Kidney tubule cell (primary cell): Measurements from ENCODE around the gene PLEKHG4B.

Experiments
- DNase-seq: peaks from one replicate; pipeline ENCODE4 v3.0.0-alpha.2; 2018; ENCODE audit warnings: low spot score

Gene PLEKHG4B

DNA sequence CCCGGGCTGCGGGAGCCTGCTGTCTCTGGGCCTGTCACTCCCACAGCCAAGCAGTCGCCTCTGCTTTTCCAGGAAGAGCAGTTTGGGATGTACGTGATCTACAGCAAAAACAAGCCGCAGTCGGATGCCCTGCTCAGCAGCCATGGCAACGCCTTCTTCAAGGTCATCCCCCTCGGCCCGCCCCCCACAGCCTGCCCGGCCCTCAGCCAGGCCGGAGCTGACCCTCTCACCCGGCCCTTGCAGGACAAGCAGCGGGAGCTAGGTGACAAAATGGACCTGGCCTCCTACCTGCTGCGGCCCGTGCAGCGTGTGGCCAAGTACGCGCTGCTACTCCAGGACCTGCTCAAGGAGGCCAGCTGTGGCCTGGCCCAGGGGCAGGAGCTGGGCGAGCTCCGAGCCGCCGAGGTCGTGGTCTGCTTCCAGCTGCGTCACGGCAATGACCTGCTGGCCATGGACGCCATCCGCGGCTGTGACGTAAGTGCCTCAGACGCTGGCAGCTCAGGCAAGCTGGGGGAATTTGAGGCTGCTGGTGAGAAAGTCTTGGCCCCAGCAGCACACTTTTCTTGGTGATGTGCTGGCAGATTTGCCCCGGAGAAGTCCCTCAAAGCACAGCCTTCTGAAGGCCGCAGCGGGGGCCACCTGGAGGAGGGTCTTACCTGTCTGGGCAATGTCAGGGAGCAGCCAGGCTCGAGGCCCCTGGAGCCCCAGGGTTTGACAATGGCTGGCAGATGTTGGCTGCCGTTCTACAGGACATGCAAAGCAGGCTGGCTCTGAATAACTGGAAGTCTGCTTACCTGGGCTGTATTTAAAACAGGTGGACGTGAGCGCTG, 79.2 kb downstream of the PLEKHG4B start:
- no peak for DNase-seq

DNA sequence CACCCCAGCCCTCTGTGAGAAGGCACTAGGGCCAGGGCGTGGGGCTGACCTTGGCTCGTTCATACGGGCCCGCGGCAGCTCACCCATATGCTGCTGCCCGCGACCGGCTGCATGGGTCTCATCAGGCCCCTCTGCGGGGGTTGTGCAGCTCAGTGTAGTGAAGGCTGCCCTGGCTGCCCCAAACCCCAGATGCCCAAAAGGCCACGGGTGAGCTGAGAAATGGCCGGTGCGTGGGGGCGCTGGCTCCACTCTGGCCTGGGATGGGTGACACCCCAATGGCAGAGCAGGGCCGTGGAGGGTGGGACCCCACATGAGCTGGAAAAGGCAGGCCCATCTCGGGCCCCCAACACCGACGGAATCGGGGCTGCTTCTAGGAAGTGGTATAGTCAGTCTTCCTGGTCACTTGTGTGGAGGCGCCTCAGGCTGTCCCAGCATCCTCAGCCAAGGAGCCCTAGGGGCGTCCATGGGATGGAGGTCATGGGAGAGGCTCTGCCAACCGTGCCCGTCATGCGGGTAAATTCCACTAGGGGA, 79.9 kb downstream of the PLEKHG4B start:
- no peak for DNase-seq

DNA sequence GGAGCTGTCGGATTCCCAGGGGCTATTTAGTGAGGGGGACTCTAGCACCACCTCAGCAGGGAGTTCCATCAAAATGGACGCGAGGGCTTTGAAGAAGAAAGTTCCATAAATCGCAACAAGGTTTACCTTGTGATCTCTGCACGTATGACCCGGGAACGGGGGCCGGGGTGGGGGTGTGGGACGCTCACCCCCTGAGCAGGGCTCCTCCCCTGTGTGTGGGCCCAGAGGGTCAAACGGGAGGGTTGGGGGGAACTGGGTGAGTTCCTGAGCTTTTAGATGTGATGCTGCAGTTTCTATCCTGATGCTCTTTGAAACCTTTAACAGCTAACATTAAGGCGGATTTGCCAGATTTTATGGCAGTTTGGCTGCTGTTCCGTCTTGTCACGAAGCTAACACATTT, 80.5 kb downstream of the PLEKHG4B start:
- no peak for DNase-seq

DNA sequence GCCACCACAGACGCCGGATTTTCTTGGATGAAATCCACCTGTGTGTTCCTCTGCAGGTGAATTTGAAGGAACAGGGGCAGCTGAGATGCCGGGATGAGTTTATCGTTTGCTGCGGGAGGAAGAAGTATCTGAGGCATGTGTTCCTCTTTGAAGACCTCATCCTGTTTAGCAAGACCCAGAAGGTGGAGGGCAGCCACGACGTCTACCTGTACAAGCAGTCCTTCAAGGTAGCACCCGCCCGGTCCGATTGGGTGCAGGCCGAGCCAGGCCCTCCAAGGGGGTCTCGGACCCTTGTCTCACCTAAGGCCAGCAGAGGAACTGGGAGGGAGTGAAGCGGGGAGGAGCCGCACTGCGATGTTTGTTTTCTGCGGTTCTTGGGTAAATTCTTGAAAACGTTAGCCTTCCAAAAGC, 80.9 kb downstream of the PLEKHG4B start:
- DNase-seq, result no peak

DNA sequence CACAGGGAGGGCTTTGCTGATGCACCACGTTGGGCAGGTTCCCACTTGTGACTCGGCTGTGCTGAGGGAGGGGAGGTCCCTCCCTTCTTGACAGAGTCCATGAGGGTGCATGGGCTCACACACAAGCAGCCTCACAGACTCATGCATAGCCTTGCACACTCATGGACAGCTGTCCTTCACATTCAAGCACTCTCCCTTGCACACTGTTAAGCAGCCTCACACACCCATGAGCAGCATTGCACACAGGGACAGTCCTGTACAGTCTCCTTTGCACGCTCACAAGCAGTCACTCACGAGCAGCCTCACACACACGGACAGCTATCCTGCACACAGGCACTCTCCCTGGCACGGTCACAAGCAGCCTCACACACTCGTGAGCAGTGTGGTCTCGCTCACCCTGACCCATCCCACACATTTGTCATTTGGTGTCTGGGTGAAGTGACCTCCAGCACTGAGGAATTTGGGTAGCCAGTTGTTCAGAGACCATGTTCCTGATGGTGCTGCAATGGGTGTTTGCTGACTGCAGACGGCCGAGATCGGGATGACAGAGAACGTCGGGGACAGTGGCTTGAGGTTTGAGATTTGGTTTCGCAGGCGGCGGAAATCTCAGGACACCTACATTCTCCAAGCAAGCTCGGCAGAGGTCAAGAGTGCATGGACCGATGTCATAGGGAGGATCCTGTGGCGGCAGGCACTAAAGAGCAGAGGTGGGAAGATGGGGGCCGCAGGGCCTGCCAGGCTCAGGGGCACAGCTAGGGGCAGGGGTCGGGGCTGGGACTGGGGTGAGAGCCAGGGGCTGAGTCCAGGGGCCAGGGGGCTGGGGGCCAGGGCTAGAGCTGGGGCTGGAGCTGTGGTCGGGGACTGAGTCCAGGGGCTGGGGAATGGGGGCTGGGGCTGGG, 81.7 kb downstream of the PLEKHG4B start:
- DNase-seq, result no peak

DNA sequence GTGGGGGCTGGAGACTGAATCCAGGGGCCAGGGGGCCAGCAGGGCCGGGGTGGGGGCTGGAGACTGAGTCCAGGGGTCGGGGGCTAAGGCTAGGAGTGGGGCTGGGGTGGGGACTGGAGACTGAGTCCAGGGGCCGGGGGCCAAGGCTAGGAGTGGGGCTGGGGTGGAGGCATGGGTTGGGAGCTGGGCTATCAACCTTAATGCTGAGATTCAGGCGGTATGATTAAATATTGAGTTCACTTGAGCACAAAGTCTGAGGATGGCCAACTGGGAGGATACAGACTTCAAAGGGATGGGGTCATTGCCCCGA, 82.3 kb downstream of the PLEKHG4B start:
- no peak for DNase-seq

DNA sequence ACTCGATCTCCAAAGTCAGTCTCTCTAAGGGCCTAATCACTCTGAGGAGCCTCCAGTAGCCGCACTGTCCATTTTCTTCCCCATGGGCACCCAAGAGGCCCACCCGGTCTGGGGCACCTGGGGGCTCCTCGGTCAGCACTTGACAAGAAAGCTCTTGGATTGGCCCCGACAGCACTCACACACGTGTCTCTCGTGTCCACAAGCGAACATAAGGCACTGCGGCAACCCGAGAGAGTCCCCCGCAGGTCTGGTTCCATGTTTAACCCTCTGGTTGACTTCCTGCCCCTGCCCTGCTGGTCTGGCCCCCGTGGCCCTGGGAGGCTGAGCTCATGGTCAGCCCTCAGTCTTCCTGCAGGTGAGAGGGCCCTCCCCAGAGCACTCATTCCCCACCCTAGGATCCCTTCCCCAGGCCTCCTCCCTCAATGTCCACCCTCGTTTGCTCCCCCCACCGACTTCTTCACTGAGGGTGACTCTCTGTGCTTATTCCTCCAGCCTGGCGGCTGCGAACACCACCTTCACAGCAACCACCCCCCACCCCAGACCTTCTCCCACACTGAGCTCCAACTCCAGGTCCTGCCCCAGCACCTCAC, 83.0 kb downstream of the PLEKHG4B start:
- no peak for DNase-seq

DNA sequence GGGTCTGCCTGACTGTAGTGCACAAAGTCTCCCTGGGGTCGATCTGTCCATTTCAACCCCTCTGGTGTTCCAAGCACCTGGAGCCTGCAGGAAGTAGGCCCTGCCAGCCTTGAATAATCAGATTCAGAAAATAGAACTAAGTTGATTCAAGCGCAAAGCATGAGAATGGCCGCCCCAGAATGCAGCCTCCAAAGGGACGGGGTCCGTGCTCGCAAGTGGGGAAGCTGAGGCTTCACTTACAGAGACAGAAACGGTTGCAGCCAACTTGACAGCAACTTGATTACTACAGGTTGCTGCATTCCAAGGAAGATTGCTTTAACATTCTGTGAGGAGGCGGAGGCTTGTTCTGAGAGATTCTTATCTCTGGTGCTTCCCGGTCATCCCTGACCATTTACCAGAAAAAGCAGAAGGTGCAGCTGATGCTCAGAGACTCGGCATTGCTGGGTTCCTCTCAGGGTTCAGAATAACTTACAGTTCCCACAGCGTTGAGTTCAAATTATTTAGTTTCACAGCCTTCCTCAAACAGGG, 84.4 kb downstream of the PLEKHG4B start:
- DNase-seq, result no peak

DNA sequence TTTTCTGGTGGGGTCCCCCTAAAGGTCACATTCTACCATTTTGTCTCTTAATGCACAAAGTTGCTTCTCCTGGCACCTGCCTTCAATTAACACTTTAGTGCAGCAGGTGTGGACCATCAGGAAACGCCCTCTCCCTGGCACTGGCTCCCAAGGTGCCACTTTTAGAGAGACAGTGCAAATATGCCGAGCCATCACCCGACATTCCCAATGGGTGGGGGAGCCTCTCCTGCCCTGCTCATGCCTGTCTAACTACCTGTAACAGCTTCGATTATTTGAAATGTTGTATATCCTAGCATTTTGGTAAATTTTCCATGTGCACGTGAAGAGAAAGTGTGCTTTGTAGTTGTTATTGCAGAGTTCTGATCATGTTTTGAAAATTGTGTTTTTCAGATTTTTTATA, 86.1 kb downstream of the PLEKHG4B start:
- DNase-seq, result no peak

DNA sequence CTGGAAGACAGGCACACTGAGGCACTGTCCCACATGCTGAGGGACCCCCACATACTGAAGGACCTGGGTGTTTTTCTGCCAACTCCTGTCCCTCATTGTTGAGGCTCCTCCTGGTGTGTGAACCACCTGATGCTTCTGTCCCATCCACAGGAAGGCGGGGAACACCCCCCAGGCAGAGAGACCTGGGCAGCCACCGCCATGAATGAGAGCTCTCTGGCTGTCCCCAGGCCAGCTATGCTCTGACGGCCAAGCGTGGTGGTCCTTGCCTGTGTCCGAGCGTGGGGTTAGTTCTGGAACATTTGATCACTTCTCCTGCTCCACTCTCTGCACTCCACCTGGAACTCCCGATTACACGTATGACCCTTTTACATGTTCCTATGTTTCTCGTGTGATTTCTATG, 87.4 kb downstream of the PLEKHG4B start:
- DNase-seq, result no peak

DNA sequence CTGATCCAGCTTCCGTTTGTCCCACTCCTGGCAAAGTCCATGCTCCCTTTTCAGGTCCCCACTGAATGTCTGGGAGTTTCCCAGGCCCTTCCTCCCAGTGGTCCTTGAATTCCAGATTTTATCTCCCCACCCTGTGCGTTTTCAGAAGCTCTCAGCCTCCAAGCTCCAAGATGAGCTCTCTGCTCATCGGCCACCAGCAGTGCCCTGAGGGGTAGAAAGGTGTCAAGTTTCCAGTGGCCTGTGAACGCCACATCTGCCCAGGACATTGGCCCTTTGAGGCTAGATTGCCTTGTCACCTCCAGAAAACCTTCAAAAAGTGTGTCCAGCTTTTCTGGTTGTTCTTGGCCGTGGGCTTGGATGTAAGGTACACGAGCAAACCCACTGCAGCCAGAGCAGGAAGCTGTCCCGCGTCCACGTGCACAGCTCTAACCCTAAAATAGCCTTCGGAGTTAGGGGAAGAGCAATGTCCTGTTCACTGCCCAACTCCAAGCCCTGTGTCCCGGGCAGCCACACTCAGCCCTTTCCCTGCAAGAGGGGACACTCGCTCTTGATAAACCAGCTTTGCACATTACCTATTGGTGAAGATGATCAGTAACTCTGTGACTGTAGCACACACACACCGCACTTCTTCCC, 88.4 kb downstream of the PLEKHG4B start:
- no peak for DNase-seq

DNA sequence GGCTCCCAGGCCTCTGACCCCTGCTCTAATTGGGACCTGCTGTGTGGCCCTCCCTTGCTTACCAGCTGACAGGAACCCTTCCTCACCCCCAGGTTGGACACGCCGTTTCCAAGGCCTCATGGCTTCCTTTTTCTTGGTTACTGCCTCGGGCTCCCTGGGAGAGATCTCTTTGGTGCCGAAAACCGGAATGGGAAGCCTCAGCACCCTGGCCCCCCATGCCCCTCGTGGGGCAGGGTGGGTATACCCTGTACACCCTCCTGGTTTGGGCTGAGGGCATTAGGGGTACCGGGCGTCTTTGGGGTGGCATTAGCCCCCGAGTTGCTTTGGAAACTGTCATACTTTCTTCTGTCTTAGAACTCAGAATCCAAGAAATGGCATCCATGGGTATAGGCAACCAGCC, 89.2 kb downstream of the PLEKHG4B start:
- DNase-seq, result no peak

DNA sequence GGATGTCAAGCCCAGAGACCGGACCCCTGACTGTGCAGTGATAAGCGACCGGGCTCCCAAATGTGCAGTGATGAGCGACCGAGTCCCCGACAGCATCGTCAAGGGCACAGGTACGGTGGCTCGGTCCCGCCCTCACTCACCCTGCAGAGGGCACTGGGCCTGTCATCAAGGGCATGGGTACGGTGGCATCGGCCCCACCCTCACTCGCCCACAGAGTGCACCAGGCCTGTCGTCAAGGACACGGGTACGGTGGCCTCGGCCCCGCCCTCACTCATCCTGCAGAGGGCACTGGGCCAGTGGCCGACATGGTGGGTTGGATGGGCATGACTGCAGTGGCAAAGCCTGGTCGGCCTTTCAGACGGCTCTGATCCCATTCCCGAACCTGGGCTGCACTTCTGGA, 89.6 kb downstream of the PLEKHG4B start:
- no peak for DNase-seq

DNA sequence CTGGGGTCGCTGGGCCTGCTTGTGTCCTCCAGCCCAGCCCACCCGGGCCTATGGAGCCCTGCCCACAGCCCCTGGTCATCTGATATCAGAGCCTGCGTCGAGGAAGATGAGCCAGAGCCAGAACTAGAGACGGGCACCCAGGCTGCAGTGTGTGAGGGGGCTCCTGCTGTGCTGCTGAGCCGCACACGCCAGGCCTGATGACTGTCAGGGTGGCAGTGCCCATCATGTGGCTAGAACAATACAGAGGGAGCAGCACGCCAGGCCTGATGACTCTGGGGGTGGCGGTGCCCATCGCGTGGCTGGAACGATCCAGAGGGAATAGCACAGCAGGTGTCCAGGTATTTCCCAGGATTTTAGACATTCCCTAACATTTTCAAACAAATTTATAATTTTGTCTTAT, 90.2 kb downstream of the PLEKHG4B start:
- DNase-seq, result no peak

DNA sequence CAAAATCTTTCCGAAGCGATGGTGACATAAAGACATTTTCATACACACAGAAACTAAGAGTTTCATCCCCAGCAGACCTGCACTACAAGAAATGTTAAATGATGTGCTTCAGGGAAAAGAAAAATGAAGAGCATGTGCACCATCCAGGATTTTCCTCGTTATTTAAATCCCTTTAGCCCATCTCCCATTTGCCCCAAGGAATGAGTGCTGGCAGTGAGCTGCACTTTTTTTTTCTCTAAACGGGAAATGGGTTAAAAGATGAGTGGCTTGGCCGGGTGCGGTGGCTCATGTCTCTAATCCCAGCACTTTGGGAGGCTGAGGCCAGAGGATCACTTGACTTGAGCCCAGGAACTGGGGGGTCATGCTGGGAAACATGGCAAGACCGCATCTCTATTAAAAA, 92.5 kb downstream of the PLEKHG4B start:
- DNase-seq, result no peak

DNA sequence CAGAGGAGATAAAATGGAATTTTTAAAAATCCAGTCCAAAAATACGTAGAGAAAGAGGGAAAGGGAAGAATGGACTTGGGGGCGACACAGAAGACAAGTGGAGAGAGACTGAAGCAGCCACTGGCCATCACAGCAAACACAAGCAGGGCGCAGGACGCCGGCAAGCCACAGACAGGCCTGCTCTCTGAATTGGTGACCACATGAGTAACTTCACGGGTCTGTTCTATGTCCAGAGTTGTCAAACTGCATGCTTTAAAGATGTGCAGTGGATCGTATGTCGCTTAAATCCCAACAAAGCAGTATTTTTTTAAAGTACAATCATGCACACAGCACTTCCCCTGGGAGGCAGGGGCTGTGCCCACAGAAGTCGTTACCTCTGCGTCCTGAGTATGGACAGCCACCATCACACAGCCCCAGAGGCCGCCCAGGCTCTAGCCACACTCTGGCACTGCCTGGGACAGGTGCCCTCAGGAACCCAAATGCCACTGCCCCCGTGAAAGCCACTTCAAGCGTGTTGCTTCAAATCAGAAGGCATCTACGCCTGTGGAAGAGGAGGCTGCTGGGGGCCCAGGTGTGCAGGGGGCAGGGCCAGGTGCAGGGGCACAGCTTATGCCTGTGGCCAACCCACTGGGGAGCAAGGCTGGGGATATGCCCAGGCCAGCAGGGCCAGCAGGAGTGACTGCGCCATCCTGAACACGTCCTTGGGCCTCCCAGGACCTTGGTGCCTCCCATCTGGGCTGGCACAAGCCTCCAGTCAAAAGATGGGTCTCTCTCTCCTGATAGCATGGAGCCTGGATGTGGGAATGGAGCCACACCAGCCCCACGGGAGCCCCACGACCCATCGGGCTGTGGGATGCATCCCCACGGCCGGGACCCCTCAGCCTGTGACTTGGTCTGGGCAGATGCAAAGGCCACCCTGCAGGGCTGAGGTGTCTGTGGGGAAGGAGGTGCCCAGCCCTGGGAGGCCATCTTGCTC, 93.4 kb downstream of the PLEKHG4B start:
- no peak for DNase-seq

DNA sequence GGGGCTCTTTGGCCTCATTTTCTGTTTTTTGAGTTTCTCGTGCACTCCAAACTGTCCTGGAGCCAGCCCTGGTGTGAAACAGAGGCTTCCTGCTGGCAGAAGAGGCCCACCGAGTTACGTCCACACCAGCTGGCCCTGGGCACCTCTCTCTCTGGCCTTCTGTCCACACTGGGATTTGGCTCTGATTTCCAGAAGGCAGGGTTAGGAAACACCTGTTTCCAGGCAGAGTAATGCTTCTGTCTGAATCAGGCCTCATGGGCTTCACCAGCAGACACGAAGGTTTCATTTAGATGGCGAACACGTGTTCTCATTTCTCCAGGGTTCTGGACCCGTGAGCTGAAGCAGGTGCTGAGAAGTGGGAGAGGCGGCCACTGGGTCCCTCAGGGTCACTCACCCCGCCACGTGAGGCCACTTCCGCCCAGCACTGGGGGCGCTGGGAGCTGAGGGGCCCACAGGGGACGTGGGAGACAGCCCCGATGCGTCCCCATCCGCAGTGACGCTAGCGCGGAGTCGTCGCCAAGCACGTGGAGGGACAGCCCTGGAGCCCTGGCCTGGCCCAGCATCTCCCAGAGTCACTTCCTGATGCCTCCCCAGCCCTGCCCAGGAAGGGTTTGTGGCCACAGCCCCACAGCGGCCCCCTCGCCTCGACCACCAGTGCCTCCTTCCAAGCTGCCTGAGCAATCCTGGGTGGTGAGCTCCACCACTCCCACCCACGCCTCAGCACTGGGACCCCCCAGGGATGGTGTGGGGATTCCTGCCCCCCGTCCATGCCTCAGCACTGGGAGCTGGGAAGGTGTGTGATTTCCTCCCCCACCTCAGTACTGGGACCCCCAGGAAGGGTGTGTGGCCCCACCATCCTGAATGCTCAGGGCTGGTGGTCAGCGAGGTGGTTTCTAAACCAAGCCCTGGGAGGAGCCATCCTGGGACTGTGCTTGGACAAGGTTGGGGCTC, 94.4 kb downstream of the PLEKHG4B start:
- no peak for DNase-seq

DNA sequence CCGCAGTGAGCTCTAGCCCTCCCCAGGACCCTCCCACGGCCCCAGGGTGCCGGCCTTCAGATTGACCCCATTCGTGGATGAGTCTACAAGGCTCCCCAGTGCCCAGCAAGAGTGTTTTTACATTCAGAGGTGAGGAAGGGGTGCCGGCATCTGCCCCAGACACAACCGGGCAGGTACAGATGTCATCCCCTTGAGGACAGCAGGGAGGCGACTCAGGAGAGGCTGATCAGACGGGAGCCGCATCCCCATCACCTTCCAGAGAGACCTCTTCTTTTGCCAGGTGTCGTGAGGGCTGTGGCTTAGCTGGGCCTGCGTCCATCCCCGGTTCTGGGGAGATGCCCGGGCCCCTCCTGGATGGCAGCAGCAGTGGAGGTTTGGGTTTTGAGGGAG, 95.1 kb downstream of the PLEKHG4B start:
- DNase-seq, result no peak

DNA sequence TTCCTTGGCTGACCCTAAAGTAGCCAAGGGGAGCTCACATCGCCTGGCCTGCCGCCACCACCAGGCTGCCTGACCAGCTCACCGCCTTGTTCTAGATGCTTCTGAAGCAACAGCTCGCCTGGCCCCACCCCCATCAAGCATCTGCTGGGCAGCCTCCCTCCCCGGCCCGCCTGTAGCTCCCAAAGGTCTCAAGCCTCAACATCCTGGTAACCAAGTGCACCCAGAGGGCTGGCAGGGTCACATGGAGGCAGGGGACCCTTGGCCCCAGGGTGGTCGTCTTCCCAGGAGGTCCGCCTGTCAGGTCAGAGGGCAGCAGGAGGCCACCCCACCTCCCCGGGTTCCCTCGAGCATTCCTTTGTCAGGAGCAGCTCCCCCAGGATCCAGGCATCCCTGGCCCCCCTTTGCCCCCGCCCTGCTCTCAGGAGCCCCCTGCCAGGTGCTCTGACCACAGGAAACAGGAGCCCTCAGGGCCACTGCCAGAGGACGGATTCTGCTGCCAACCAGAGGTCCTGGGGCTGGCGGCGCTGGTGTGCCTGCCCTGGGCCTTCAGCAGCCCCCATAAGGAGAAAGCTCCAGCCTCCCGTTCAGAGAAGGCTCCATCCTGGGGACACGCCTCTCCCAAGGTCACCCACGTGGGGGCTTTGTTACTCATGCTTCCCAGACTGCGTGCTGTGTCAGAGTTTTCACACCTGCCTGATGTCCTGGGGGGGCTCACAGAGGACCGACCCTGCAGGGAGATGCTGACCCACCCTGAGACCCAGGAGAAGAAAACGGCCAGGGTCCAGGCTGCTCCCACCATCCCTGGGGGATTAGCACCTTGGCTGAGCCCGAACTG, 95.9 kb downstream of the PLEKHG4B start:
- no peak for DNase-seq
